ENCODE measurements around the gene PVRIG. TPM values are rescaled to one million over a fixed set of nuclear protein-coding genes. Genes with fewer than 3 reads are reported as not detected.

PVRIG gene
- total and polyA plus RNA-seq, 9 of the 15 experiments (the other 6 are each of a cell fraction or from before 2014, with no cell fraction given) = 0.16 to 0.64 TPM; not detected in 7

DNA sequence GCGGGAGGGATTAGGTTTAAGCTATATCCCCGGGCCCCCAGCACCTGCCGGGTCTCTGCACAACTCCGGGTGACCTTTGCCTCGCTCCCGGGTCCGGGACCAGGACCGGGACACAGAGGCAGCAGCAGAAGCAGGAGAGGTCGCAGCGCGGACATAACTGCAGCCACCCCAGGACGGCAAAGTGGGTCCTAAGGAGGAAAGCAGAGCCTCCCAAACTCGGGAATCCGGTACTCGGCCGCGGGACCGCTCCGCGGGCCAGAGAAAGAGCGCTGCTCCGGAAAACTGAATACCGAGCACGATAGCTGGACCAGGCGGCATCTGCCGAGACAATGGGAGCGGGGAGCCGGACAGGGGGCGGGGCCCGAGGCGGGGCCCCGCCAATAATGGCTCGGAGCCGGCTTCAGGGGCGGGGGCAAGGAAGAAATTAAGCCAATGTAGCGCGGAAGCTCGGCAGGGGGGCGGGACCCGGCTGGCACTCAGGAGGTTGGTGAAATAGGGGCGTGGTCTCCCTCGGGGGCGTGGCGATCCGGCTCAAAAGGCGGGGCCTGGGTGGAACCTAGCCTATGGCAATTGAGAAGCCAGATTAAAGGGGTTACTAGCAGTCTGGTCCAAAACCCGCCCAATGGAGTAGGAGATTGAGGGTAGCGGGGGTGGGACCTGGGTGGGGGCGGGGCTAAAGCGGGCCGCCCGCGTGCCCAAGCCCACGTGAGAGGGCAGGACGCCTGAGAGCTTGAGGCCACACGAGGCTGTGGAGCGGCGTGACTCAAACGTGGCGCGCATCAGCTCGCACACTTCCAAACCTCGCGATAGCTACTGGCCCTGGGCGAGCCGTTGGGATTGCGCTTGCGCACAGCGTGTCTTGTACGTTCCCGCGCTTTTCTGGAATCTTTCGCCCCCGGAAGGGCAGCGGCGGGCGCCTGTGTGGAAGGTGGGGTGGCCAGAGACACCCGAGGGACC lies 42.4 kb upstream of the PVRIG start, which contains the start of the genes GPC2 and STAG3 (continued):
- TF ChIP-seq, protein P1, sequence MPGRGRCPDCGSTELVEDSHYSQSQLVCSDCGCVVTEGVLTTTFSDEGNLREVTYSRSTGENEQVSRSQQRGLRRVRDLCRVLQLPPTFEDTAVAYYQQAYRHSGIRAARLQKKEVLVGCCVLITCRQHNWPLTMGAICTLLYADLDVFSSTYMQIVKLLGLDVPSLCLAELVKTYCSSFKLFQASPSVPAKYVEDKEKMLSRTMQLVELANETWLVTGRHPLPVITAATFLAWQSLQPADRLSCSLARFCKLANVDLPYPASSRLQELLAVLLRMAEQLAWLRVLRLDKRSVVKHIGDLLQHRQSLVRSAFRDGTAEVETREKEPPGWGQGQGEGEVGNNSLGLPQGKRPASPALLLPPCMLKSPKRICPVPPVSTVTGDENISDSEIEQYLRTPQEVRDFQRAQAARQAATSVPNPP (IDR thresholded peaks at IDR 0.05; ENCODE audit: borderline replicate concordance, insufficient read depth, insufficient read length) = no peak
- TF ChIP-seq SNIP1 (IDR thresholded peaks at IDR 0.05; ENCODE audit: low read depth) (no peak), CBX5 (IDR thresholded peaks at IDR 0.05; ENCODE audit: borderline replicate concordance, low read depth) (no peak), TOE1 (IDR thresholded peaks at IDR 0.05; ENCODE audit: borderline replicate concordance) (no peak), TOE1 (CRISPR knock-in tag; IDR thresholded peaks at IDR 0.05; ENCODE audit: borderline replicate concordance, low read depth) (peak; percentile 65; the same call in 1 of the 2 replicates), ZNF584 (CRISPR knock-in tag; IDR thresholded peaks at IDR 0.05; ENCODE audit: low read depth) (no peak), ZNF146 (CRISPR knock-in tag; IDR thresholded peaks at IDR 0.05; ENCODE audit: unreplicated experiment) (peak; percentile 29), NFIC (IDR thresholded peaks at IDR 0.05) (no peak), MAFF (IDR thresholded peaks at IDR 0.05; ENCODE audit: low read length) (no peak), CCAR2 (IDR thresholded peaks at IDR 0.05; ENCODE audit: low read depth, low read length) (no peak), KDM1A (IDR thresholded peaks at IDR 0.05) (0 out of 4 replicates have a peak, but pooled peaks of 1 of the 2 experiments have one; percentile 7), MCM7 (IDR thresholded peaks at IDR 0.05) (no peak), NFYB (IDR thresholded peaks at IDR 0.05; ENCODE audit: extremely low read depth, insufficient read length) (peak; percentile 75), KDM2B (CRISPR knock-in tag; IDR thresholded peaks at IDR 0.05) (peak; percentile 90), ATF7 (IDR thresholded peaks at IDR 0.05) (peak; percentile 31; the same call in 1 of the 2 replicates), CBX3 (IDR thresholded peaks at IDR 0.05; ENCODE audit: borderline replicate concordance in 1 of 2, low read length in 2 of 2) (peak in 1 of 2 experiments; percentile 88; a peak in 1 of 3 replicates), NR4A1 (CRISPR knock-in tag; IDR thresholded peaks at IDR 0.05) (0 out of 2 replicates have a peak, but pooled peaks have one; percentile 45), NR4A1 (tag; IDR thresholded peaks at IDR 0.05) (0 out of 2 replicates have a peak, but pooled peaks have one; percentile 36), POLR2A (conservative IDR thresholded peaks at IDR 0.05) (peak; percentile 62), TBP (optimal IDR thresholded peaks at IDR 0.05; ENCODE audit: low read depth, low read length) (peak; percentile 63)
- TF ChIP-seq, protein P2, sequence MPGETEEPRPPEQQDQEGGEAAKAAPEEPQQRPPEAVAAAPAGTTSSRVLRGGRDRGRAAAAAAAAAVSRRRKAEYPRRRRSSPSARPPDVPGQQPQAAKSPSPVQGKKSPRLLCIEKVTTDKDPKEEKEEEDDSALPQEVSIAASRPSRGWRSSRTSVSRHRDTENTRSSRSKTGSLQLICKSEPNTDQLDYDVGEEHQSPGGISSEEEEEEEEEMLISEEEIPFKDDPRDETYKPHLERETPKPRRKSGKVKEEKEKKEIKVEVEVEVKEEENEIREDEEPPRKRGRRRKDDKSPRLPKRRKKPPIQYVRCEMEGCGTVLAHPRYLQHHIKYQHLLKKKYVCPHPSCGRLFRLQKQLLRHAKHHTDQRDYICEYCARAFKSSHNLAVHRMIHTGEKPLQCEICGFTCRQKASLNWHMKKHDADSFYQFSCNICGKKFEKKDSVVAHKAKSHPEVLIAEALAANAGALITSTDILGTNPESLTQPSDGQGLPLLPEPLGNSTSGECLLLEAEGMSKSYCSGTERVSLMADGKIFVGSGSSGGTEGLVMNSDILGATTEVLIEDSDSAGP (CRISPR knock-in tag; IDR thresholded peaks at IDR 0.05) = 0 out of 2 replicates have a peak, but pooled peaks have one; percentile 47
- TF ChIP-seq, protein P3, sequence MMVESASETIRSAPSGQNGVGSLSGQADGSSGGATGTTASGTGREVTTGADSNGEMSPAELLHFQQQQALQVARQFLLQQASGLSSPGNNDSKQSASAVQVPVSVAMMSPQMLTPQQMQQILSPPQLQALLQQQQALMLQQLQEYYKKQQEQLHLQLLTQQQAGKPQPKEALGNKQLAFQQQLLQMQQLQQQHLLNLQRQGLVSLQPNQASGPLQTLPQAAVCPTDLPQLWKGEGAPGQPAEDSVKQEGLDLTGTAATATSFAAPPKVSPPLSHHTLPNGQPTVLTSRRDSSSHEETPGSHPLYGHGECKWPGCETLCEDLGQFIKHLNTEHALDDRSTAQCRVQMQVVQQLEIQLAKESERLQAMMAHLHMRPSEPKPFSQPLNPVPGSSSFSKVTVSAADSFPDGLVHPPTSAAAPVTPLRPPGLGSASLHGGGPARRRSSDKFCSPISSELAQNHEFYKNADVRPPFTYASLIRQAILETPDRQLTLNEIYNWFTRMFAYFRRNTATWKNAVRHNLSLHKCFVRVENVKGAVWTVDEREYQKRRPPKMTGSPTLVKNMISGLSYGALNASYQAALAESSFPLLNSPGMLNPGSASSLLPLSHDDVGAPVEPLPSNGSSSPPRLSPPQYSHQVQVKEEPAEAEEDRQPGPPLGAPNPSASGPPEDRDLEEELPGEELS (CRISPR knock-in tag; IDR thresholded peaks at IDR 0.05; ENCODE audit: borderline replicate concordance) = peak; percentile 76; the same call in 1 of the 2 replicates
- TF ChIP-seq, protein P4, sequence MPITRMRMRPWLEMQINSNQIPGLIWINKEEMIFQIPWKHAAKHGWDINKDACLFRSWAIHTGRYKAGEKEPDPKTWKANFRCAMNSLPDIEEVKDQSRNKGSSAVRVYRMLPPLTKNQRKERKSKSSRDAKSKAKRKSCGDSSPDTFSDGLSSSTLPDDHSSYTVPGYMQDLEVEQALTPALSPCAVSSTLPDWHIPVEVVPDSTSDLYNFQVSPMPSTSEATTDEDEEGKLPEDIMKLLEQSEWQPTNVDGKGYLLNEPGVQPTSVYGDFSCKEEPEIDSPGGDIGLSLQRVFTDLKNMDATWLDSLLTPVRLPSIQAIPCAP (CRISPR knock-in tag; IDR thresholded peaks at IDR 0.05; ENCODE audit: borderline replicate concordance) = peak; percentile 39; the same call in 1 of the 2 replicates

All from K562 (cell line).